ENCODE data around the gene A3GALT2. TPM values are rescaled to one million over a fixed set of nuclear protein-coding genes. Genes with fewer than 3 reads are reported as not detected.
A peak's percentile ranks its signal among the peaks of the same experiment; 100 is the strongest.

Gene A3GALT2
- total and polyA plus RNA-seq, 4 donors, result not detected

DNA sequence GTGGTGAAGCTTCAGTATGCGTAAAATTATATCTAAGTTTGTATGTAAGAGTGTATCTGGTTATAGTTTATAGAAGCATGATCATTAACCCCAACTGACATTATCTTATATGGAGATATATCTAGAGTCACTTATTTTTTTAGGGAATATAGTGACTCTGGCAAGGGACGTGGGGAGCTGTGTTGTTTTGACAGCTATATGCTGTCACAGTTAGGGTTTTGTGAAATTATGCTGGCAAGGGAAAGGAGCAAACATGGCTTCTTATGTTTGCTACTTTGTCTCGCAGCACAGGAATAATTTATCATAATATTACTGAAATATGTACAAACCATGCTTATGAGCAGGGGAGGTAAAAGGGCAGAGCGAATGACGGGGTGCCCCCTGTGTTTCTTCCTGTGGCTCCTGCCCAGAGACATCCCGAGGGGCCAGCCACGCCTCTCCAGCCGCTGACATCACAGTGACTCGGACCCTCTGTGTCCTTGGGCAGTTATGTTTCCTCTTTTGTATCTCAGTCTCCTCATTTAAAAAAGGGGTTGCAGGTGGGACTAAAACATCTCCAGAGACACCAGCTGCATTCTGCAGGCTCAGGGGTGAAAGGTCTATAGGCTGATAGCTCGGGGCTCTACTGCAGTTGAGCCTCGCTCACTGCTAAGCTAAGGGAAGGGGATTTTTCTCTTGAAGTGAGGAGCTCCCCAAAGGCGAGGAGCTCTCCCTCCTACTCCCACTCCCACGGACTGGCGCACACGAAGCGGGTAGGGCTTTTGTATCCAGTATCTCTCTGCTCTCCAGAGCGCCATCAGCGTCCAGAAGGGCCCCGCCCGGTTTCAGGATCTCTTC lies 14.9 kb downstream of the A3GALT2 start:
- Histone ChIP-seq H3K9me3 (ENCODE audit: control insufficient read depth in 4 of 4, low read length in 3 of 4) (no peaks in the 10 kb centered on the region), H3K4me3 (ENCODE audit: low read depth in 1 of 3, low read length in 3 of 3) (peak overlapping the region in 1 of 3 donors; percentile 31), H3K36me3 (ENCODE audit: control insufficient read depth in 4 of 4, insufficient read depth in 3 of 4, low read depth in 1 of 4, low read length in 3 of 4) (no peaks in the 10 kb centered on the region), H3K4me1 (ENCODE audit: control insufficient read depth in 4 of 4, insufficient read depth in 4 of 4, low read length in 3 of 4) (peaks cover 0 to 6% (median 3%) of the 10 kb centered on the region in 4 donors), H3K27ac (ENCODE audit: low read depth in 1 of 2, low read length in 2 of 2) (no peak overlapping the region), H3K27me3 (ENCODE audit: control insufficient read depth in 4 of 4, insufficient read depth in 4 of 4, low read length in 3 of 4) (no peaks in the 10 kb centered on the region), H3K9ac (ENCODE audit: low read depth in 1 of 2, low read length in 2 of 2) (no peak overlapping the region)
- DNase-seq (ENCODE audit: low spot score), result no peak
- WGBS, result 71% methylated on average over 20 of the region's 20 CpGs
- no peak for TF ChIP-seq HNF4A (conservative IDR thresholded peaks at IDR 0.05)
- no peak for TF ChIP-seq GABPA (IDR thresholded peaks at IDR 0.05 in 1 of 2, conservative IDR thresholded peaks at IDR 0.05 in 1 of 2)
- no peak for TF ChIP-seq HNF4G (IDR thresholded peaks at IDR 0.05)
- no peak for TF ChIP-seq FOXA1 (IDR thresholded peaks at IDR 0.05)
- TF ChIP-seq, protein P1, sequence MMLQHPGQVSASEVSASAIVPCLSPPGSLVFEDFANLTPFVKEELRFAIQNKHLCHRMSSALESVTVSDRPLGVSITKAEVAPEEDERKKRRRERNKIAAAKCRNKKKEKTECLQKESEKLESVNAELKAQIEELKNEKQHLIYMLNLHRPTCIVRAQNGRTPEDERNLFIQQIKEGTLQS (IDR thresholded peaks at IDR 0.05), result no peak
- TF ChIP-seq, protein P2, sequence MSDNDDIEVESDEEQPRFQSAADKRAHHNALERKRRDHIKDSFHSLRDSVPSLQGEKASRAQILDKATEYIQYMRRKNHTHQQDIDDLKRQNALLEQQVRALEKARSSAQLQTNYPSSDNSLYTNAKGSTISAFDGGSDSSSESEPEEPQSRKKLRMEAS (IDR thresholded peaks at IDR 0.05), result no peak

DNA sequence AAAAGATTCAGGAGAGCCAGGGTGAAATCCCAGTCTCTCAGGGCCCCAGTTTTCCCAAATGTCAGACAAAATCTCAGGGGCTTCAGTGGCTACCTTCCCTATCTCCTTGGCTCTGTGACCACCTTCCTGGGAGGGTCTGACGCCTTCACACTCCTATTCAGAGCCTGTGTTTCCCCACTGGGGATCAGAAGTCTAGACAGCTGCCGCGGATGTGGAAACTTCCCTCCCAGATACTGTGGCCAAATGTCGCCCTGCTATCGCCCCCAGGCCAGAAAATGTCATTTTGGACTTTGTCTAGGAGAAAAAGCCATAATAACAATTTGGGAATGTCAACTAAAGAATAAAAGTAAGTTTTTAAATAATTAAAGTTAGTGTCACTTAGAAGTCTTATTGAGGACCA lies 15.9 kb downstream of the A3GALT2 start:
- DNase-seq (ENCODE audit: low spot score), result no peak
- no peak for TF ChIP-seq EGR1 (IDR thresholded peaks at IDR 0.05; ENCODE audit: low read depth in 2 of 2)
- no peak for TF ChIP-seq TAF1 (conservative IDR thresholded peaks at IDR 0.05)
- Histone ChIP-seq H3K27me3 (ENCODE audit: control insufficient read depth in 4 of 4, insufficient read depth in 4 of 4, low read length in 3 of 4) (no peaks in the 10 kb centered on the region), H3K4me1 (ENCODE audit: control insufficient read depth in 4 of 4, insufficient read depth in 4 of 4, low read length in 3 of 4) (peaks cover 0 to 6% (median 6%) of the 10 kb centered on the region in 4 donors), H3K36me3 (ENCODE audit: control insufficient read depth in 4 of 4, insufficient read depth in 3 of 4, low read depth in 1 of 4, low read length in 3 of 4) (no peaks in the 10 kb centered on the region), H3K9me3 (ENCODE audit: control insufficient read depth in 4 of 4, low read length in 3 of 4) (no peaks in the 10 kb centered on the region), H3K4me3 (ENCODE audit: low read depth in 1 of 3, low read length in 3 of 3) (no peak overlapping the region), H3K9ac (ENCODE audit: low read depth in 1 of 2, low read length in 2 of 2) (no peak overlapping the region), H3K27ac (ENCODE audit: low read depth in 1 of 2, low read length in 2 of 2) (no peak overlapping the region)
- 92% methylated on average over 5 of the region's 5 CpGs for WGBS

DNA sequence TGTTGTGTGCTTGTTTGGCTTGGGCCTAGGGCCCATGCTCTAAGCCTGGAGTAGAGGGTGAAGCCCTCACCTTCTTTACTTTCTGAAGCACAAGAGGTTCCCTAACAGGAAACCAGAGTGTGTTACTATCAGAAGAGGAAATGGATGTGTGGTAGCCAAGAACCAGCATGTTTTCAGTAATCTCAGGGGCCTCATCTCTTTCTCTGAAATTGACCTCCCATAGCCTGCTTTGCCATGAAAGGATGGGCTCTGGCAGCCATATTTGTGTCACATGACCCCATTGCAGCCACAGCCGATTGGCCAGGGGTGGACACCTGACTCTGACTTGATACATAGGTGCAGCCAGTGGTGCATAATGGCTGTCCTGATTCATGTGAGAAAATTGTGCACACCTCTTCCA lies 18.6 kb downstream of the A3GALT2 start:
- no peaks in the 10 kb centered on the region for H3K36me3 ChIP-seq (ENCODE audit: control insufficient read depth in 4 of 4, insufficient read depth in 3 of 4, low read depth in 1 of 4, low read length in 3 of 4)
- H3K9me3 ChIP-seq (ENCODE audit: control insufficient read depth in 4 of 4, low read length in 3 of 4), result no peaks in the 10 kb centered on the region
- H3K9ac ChIP-seq (ENCODE audit: low read depth in 1 of 2, low read length in 2 of 2), result no peak overlapping the region
- peaks cover 0 to 13% (median 6%) of the 10 kb centered on the region in 4 donors for H3K4me1 ChIP-seq (ENCODE audit: control insufficient read depth in 4 of 4, insufficient read depth in 4 of 4, low read length in 3 of 4)
- no peak overlapping the region for H3K4me3 ChIP-seq (ENCODE audit: low read depth in 1 of 3, low read length in 3 of 3)
- no peak for TF ChIP-seq FOXA1 (IDR thresholded peaks at IDR 0.05)
- H3K27me3 ChIP-seq (ENCODE audit: control insufficient read depth in 4 of 4, insufficient read depth in 4 of 4, low read length in 3 of 4), result no peaks in the 10 kb centered on the region
- DNase-seq (ENCODE audit: low spot score), result no peak
- no peak overlapping the region for H3K27ac ChIP-seq (ENCODE audit: low read depth in 1 of 2, low read length in 2 of 2)
- WGBS, result 96% methylated on average over 1 of the region's 1 CpG

DNA sequence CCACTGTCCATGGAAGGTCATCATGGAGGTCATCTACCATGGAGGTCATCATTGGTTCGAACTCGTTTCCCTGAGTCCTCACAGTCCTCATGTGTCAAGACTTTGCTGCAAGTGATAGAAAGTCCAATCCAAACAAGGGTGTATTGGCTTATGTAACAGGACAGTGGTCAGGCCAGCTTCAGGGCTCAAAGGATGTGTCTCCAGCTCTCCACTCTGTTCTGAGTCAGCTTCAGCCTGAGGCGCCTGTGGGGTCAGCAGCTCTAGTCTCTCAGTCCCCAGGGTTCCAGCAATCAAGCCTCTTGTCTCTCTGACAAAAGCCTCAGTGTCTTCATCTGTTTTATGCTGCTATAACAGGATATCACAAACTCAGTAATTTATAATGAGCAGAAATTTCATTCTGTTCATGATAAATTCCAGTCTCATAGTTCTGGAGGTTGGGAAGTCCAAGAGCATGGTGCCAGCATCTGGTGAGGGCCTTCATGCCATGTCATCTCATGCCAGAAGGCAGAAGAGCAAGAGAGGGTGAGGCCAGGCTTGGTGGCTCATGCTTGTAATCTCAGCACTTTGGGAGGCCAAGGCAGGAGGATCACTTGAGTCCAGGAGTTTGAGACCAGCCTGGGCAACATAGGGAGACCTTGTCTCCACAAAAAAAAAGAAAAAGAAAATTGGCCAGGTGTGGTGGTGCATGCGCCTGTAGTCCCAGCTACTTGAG lies 19.5 kb downstream of the A3GALT2 start:
- Histone ChIP-seq H3K27ac (ENCODE audit: low read depth in 1 of 2, low read length in 2 of 2) (no peak overlapping the region), H3K9me3 (ENCODE audit: control insufficient read depth in 4 of 4, low read length in 3 of 4) (no peaks in the 10 kb centered on the region), H3K9ac (ENCODE audit: low read depth in 1 of 2, low read length in 2 of 2) (no peak overlapping the region), H3K4me3 (ENCODE audit: low read depth in 1 of 3, low read length in 3 of 3) (no peak overlapping the region), H3K36me3 (ENCODE audit: control insufficient read depth in 4 of 4, insufficient read depth in 3 of 4, low read depth in 1 of 4, low read length in 3 of 4) (no peaks in the 10 kb centered on the region), H3K27me3 (ENCODE audit: control insufficient read depth in 4 of 4, insufficient read depth in 4 of 4, low read length in 3 of 4) (no peaks in the 10 kb centered on the region), H3K4me1 (ENCODE audit: control insufficient read depth in 4 of 4, insufficient read depth in 4 of 4, low read length in 3 of 4) (peaks cover 3 to 21% (median 8%) of the 10 kb centered on the region in 4 donors)
- WGBS, result 62% methylated on average over 4 of the region's 4 CpGs
- TF ChIP-seq, protein P1 (IDR thresholded peaks at IDR 0.05), result no peak
- peak; percentile 12 to 14 for TF ChIP-seq HNF4A (conservative IDR thresholded peaks at IDR 0.05)
- TF ChIP-seq GABPA (IDR thresholded peaks at IDR 0.05 in 1 of 2, conservative IDR thresholded peaks at IDR 0.05 in 1 of 2), result no peak
- DNase-seq (ENCODE audit: low spot score), result no peak
